Omental fat pad (tissue), 4 donors: Measurements from ENCODE around the gene COX19. TPM values are rescaled to one million over a fixed set of nuclear protein-coding genes. Genes with fewer than 3 reads are reported as not detected.

Experiments
- ATAC-seq: fragments of 150-250 bp; one replicate; pipeline ENCODE4 v1.9.1; 2016; ENCODE audit warnings: mild to moderate bottlenecking, moderate library complexity; ENCODE audit not compliant: low FRiP score
- DNase-seq: peaks from one replicate; pipeline ENCODE4 v3.0.0-alpha.2; 2019; ENCODE audit warnings: low spot score
- small RNA-seq: library from RNA; depleted of rRNA; stranded (forward); fragments of <200 nt; gene quantifications from one replicate; pipeline ENCODE3, GENCODE V24; 2016
- total RNA-seq, 4 donors: library from RNA; depleted of rRNA; stranded (reverse); fragments of >200 nt; gene quantifications; one replicate each; pipeline ENCODE4 v1.1.0, GENCODE V29; 2016
- TF ChIP-seq, protein P1 (sequence below), 3 donors: fragments of 450-650 bp; IDR thresholded peaks; one replicate each; pipeline ENCODE4 v1.5.1; 2016 to 2017; ENCODE audit warnings: antibody characterized with exemption in 3 of 3, mild to moderate bottlenecking in 3 of 3, moderate library complexity in 2 of 3

Gene COX19
- total RNA-seq, 4 donors from 2014 or later, result 8.1 to 16.9 (median 10.0) TPM

DNA sequence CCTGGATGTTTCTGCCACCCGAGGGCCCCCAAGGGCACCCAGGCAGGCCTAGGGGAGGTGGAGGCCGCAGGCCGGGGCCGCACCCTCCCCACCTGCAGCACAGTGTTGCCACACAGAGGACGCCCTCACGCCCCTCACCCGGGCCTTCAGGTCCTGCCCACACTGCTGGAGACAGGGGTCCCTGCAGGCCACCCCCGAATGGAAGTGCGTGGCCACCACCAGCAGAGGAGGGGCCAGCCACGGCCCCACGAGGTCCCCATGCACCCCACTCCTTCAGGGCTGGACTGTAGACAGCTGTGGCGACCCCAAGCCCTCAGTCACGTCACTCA, 56.3 kb downstream of the COX19 start:
- TF ChIP-seq, protein P1, sequence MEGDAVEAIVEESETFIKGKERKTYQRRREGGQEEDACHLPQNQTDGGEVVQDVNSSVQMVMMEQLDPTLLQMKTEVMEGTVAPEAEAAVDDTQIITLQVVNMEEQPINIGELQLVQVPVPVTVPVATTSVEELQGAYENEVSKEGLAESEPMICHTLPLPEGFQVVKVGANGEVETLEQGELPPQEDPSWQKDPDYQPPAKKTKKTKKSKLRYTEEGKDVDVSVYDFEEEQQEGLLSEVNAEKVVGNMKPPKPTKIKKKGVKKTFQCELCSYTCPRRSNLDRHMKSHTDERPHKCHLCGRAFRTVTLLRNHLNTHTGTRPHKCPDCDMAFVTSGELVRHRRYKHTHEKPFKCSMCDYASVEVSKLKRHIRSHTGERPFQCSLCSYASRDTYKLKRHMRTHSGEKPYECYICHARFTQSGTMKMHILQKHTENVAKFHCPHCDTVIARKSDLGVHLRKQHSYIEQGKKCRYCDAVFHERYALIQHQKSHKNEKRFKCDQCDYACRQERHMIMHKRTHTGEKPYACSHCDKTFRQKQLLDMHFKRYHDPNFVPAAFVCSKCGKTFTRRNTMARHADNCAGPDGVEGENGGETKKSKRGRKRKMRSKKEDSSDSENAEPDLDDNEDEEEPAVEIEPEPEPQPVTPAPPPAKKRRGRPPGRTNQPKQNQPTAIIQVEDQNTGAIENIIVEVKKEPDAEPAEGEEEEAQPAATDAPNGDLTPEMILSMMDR (IDR thresholded peaks at IDR 0.05), result no peak
- ATAC-seq, result no peak
- no peak for DNase-seq

DNA sequence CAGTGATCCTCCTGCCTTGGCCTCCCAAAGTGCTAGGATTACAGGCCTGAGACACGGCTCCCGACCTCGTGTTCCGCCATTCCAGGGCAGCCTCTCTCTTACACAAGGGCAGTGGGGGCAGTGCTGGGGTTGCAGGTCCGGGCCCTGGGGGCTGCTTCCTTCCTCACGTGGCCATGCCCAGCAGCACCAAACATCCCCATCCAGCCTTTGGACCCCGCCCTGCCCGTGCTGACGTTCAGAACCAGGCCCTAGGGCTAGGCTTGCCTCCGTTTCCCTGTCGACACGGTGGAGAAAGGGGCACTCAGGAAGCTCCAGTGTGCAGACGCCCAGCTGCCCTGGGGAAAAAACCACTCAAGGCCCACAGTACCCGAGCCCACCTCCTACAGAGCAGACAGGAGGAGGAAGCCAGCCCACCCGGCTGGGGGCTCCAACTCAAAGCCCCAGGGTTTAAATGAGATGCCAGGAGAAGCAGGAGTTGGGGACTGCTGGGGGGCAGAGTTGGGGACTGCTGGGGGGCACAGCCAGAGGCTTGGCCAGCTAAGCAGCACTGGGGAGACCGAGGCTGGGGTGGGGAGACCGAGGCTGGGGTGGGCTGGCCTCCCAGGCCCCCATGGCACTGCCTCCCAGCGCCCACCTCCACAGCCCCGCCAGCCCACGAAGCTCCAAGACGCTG, 56.8 kb downstream of the COX19 start:
- ATAC-seq (no peak), DNase-seq (no peak)
- TF ChIP-seq, protein P1 (IDR thresholded peaks at IDR 0.05), result no peak

DNA sequence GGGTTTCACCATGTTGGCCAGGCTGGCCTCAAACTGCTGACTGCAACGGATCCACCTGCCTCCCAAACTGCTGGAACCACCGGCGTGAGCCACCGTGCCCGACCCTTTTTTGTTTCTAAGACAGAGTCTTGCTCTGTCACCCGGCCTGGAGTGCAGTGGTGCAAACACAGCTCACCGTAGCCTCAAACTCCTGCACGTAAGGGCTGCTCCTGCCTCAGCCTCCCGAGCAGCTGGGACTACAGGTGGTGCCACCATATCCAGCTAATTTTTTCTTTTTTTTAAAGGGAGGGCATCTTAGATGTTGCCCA, 57.3 kb downstream of the COX19 start:
- DNase-seq (no peak), ATAC-seq (no peak)

DNA sequence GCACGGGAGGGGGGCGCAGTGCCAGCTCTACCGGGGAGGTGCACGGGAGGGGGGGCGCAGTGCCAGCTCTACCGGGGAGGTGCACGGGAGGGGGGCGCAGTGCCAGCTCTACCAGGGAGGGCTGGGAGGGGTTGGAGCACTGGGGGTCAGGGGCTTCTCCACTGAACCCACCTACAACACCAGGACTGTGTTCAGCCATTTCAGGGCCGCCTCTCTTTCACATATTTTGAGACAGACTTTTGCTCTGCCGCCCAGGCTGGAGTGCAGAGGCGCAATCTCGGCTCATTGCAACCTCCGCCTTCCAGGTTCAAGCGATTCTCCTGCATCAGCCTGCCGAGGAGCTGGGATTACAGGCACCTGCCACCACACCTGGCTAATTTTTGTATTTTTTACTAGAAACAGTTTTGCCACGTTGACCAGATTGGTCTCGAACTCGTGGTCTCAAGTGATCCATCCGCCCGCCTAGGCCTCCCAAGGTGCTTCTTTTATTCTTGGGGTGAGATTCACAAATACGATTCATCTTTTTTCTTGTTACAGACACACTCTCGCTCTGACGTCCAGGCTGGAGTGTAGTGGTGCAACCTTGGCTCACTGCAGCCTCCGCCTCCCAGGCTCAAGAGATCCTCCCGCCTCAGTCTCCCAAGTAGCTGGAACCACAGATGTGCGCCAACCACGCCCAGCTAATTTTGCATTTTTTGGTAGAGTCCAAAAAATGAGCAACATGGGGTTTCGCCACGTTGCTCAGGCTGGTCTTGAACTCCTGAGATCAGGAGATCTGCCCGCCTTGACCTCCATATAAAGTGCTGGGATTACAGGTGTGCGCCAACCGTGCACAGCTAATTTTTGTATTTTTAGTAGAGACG, 57.9 kb downstream of the COX19 start:
- ATAC-seq (no peak), DNase-seq (no peak)
- TF ChIP-seq, protein P1 (IDR thresholded peaks at IDR 0.05), result no peak

More for the DNA sequence above, 57.3 kb downstream of the COX19 start:
- TF ChIP-seq, protein P1 (IDR thresholded peaks at IDR 0.05), result no peak

DNA sequence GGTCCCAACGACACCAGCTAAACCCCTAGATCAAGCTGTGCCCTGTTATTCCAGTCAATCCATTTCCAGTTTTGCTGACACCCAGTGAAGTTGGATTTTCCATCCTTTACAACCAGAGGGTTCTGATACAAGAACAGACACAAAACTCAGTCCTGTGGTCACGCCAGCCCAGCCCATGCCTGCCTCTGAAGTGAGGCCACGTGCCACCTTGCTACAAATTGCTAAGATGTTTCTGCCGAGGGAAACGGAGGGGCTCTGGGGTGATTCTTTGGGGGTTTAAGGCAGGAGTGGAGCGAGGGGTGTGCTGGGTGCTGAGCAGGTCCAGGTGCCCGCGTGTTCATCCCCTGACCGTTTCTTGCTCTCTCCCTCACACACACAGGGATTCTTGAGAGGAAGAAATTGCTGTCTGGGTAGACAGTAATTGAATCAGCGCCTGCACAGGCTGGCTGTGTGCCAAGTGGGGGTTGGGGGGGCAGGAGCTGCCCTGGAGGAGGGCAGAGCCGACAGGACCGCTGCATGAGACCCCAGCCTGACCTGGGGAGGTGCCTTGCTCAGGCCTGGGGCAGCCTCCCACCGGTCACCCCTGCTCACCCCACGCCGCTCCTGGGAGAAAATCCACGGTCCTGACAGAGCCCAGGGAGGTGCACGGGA, 58.9 kb downstream of the COX19 start:
- no peak for DNase-seq
- TF ChIP-seq, protein P1 (IDR thresholded peaks at IDR 0.05), result no peak
- no peak for ATAC-seq

Small RNA genes lying within 50 kb of the gene (small RNA-seq; reads per million reads assigned to genes)
- 4.5 reads per million, percentile 74 among the genes with 10 or more reads in this experiment for gene MIR339

Other genes with a start within 250 kb of the COX19 start
- gene DNAAF5, start 248.8 kb downstream of the COX19 start, total RNA-seq, result 10 to 100 TPM; 15.7 to 27.1 (median 25.1) TPM
- 10 to 100 TPM in 2 of 4 donors, 1 to 10 TPM in 2; 9.0 to 11.4 (median 10.3) TPM for gene PRKAR1B, start 248.3 kb downstream of the COX19 start, total RNA-seq
- 100 to 1,000 TPM; 124 to 245 (median 174) TPM for gene SUN1, start 143.1 kb downstream of the COX19 start, total RNA-seq
- gene GET4, start 99.0 kb downstream of the COX19 start, total RNA-seq, result 10 to 100 TPM; 18.7 to 28.5 (median 23.5) TPM
- gene ADAP1, start 20.9 kb downstream of the COX19 start, total RNA-seq, result 10 to 100 TPM in 3 of 4 donors, 1 to 10 TPM in 1; 6.7 to 21.7 (median 14.4) TPM
- gene CYP2W1, start 7.6 kb upstream of the COX19 start, total RNA-seq, result not detected
- gene GPR146, start 69.0 kb upstream of the COX19 start, total RNA-seq, result 10 to 100 TPM; 29.6 to 89.8 (median 56.9) TPM
- 10 to 100 TPM in 1 of 4 donors, 1 to 10 TPM in 3; 3.2 to 18.9 (median 4.1) TPM for gene GPER1, start 112.6 kb upstream of the COX19 start, total RNA-seq
- 10 to 100 TPM; 17.3 to 77.5 (median 28.4) TPM for gene ZFAND2A, start 184.6 kb upstream of the COX19 start, total RNA-seq